AG04450 (cell line): ENCODE data around the gene KIR3DL2. TPM values are rescaled to one million over a fixed set of nuclear protein-coding genes. Genes with fewer than 3 reads are reported as not detected.

ENCODE experiments used
- CTCF ChIA-PET: fragments of 300-600, 350-600 bp; formaldehyde crosslinking; extraction: SDS; loops from one replicate; lab custom pipeline; 2022; ENCODE audit warnings: antibody characterized with exemption, inconsistent platforms; lab: Charles Lee
- POLR2A ChIA-PET: fragments of 350-600 bp; formaldehyde crosslinking; extraction: SDS; loops from one replicate; lab custom pipeline; 2021; ENCODE audit warnings: antibody characterized with exemption, inconsistent platforms; lab: Yijun Ruan, JAX
- DNase-seq: peaks from one replicate; pipeline ENCODE4 v3.0.0-alpha.2; 2011; ENCODE audit warnings: low read depth, low spot score
- H3K27ac ChIP-seq: one replicate; pipeline ENCODE4 v1.5.1; 2012; ENCODE audit warnings: low read depth, low read length, control low read depth
- H3K27me3 ChIP-seq: one replicate; pipeline ENCODE4 v1.6.0; 2012; ENCODE audit warnings: low read length; ENCODE audit not compliant: control insufficient read depth, insufficient read depth
- H3K4me3 ChIP-seq: 2 replicates; pipeline ENCODE4 v1.5.1; 2011; ENCODE audit warnings: mild to moderate bottlenecking, low read depth, low read length, control low read depth
- H3K9me3 ChIP-seq: 2 replicates; pipeline ENCODE4 v1.5.1; 2012; ENCODE audit warnings: low read length; ENCODE audit not compliant: control insufficient read depth, insufficient read depth
- polyA plus RNA-seq: library from polyadenylated mRNA; depleted of rRNA; stranded (reverse); fragments of >200 nt; gene quantifications from 2 replicates; pipeline ENCODE4 v1.2.3, GENCODE V29; 2011
- TF ChIP-seq, protein P1 (sequence below): IDR thresholded peaks from 2 replicates; pipeline ENCODE4 v1.5.1; 2011; ENCODE audit warnings: low read depth, low read length, control low read depth, inconsistent platforms

KIR3DL2 gene
- polyA plus RNA-seq, 1 experiment: not detected

DNA sequence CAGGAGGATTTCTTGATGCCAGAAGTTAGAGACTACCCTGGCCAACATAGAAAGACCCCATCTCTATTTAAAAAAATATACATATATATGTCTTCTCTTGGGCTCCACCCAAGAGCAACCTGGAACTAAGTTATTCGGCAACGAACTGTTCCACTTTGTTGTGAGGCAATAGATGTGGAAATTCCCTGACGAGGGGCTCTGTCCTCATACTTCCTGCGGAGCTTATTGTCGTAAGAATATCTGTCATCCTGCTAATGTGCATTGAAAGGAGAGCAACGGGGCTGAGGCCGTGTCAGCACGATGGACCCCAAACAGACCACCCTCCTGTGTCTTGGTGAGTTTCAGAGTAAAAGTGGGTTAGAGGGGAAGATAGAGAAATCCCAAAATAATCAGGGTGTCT lies 23.7 kb downstream of the KIR3DL2 start, which contains the start of gene FCAR:
FCAR (plus strand) TSS at position 246 of the 400 bp plus-strand sequence; CDS start at position 301, 55 bp downstream.
- no peak within 1 kb of the TSS for H3K27ac ChIP-seq
- POLR2A ChIA-PET: no interaction called here
- H3K4me3 ChIP-seq: no peak within 1 kb of the TSS
- no peak for DNase-seq
- H3K27me3 ChIP-seq: no peaks in the 10 kb centered on the region
- CTCF ChIA-PET: no interaction called here
- peaks cover 33% of the 10 kb centered on the region for H3K9me3 ChIP-seq
- TF ChIP-seq, protein P1, sequence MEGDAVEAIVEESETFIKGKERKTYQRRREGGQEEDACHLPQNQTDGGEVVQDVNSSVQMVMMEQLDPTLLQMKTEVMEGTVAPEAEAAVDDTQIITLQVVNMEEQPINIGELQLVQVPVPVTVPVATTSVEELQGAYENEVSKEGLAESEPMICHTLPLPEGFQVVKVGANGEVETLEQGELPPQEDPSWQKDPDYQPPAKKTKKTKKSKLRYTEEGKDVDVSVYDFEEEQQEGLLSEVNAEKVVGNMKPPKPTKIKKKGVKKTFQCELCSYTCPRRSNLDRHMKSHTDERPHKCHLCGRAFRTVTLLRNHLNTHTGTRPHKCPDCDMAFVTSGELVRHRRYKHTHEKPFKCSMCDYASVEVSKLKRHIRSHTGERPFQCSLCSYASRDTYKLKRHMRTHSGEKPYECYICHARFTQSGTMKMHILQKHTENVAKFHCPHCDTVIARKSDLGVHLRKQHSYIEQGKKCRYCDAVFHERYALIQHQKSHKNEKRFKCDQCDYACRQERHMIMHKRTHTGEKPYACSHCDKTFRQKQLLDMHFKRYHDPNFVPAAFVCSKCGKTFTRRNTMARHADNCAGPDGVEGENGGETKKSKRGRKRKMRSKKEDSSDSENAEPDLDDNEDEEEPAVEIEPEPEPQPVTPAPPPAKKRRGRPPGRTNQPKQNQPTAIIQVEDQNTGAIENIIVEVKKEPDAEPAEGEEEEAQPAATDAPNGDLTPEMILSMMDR: no peak

DNA sequence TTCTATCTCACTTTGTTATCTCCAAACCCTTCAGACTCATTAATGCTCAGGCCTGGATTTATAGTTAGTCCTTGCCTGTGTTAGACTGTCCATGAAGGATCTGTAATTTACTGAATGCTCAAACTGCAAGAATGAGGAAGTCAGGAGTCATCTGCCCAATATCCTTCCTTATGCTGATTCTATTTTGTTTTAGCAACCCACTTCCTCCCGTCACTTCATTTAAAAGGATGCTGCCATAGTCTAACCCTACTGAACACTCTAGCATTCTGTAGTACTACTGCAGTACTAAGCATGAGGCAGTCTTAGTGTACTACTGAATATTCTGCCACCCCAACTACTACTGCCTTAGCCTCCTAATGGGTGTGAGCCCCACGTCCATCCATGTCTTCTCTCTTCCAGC lies 25.3 kb downstream of the KIR3DL2 start:
- no peak for DNase-seq
- H3K27me3 ChIP-seq: no peaks in the 10 kb centered on the region
- ChIA-PET CTCF (no interaction called here), POLR2A (no interaction called here)
- H3K9me3 ChIP-seq: peaks cover 20% of the 10 kb centered on the region
- H3K4me3 ChIP-seq: no peak overlapping the region
- TF ChIP-seq, protein P1: no peak
- H3K27ac ChIP-seq: no peak overlapping the region

DNA sequence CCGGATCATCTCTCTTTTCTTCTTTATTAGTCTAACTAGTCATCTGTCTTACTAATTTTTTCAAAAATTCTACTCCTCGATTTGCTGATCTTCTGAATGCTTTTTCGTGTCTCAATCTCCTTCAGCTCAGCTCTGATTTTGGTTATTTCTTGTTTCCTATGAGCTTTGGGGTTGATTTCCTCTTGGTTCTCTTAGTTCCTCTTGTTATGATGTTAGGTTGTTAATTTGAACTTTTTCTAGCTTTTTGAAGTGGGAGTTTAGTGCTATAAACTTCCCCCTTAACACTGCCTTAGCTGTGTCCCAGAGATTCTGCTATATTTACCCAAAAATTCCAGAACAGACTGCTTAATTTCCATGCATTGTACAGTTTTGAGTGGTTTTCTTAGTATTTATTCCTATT lies 27.2 kb downstream of the KIR3DL2 start:
- Histone ChIP-seq H3K4me3 (no peak overlapping the region), H3K27ac (no peak overlapping the region), H3K9me3 (peaks cover 32% of the 10 kb centered on the region), H3K27me3 (no peaks in the 10 kb centered on the region)
- TF ChIP-seq, protein P1: no peak
- POLR2A ChIA-PET: no interaction called here
- DNase-seq: no peak
- CTCF ChIA-PET: no interaction called here

DNA sequence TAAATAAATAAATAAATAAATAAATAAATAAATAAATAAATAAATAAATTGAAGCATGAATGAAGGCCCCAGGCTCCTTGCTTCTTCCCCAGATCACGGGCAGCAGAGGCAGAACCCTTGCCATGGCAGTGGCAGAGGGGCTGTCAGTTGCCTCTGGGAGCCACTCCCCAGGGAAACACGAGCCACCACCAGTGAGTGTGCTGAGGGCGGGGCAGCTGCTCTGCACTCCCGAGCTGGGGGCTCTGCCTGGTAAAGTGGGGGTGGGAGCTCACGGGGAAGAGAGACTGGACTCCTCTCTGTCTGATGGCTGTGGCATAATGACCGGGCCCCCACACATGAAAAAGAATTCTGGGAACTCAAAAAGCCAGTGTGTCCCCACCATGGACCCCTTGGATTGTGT lies 31.6 kb downstream of the KIR3DL2 start:
- H3K27ac ChIP-seq: no peak overlapping the region
- H3K4me3 ChIP-seq: no peak overlapping the region
- TF ChIP-seq, protein P1: no peak
- CTCF ChIA-PET: no interaction called here
- DNase-seq: no peak
- peaks cover 64% of the 10 kb centered on the region for H3K9me3 ChIP-seq
- POLR2A ChIA-PET: no interaction called here
- H3K27me3 ChIP-seq: no peaks in the 10 kb centered on the region

DNA sequence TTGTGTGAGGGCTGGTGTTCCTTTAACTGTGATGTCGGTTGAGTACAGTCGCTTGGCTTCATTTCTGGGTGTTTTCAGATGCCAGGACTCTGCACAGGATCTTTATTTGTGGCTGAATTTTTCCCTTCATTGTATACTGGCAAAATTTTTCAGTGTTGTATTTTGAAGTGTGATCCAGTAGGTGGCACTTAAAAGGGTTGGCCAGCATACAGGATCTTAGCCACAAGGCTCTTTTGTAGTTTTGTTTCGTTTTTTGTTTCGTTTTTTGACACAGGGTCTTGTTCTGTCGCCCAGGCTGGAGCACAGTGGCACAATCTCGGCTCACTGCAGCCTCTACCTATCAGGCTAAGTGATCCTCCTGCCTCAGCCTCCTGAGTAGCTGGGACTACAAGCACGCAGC lies 32.5 kb downstream of the KIR3DL2 start:
- Histone ChIP-seq H3K9me3 (peaks cover 67% of the 10 kb centered on the region), H3K27ac (no peak overlapping the region), H3K27me3 (no peaks in the 10 kb centered on the region), H3K4me3 (no peak overlapping the region)
- no peak for DNase-seq
- TF ChIP-seq, protein P1: no peak
- ChIA-PET CTCF (no interaction called here), POLR2A (no interaction called here)
